22Rv1 (cell line): Measurements from ENCODE around the gene FANCC.

Experiments
- CTCF ChIP-seq: fragments of 450-650 bp; IDR thresholded peaks from 2 replicates; pipeline ENCODE4 v1.5.1; 2017; ENCODE audit warnings: mild to moderate bottlenecking
- ZFX ChIP-seq: fragments of 450-650 bp; IDR thresholded peaks from 2 replicates; pipeline ENCODE4 v1.6.1; 2017; ENCODE audit warnings: antibody characterized with exemption, borderline replicate concordance

DNA sequence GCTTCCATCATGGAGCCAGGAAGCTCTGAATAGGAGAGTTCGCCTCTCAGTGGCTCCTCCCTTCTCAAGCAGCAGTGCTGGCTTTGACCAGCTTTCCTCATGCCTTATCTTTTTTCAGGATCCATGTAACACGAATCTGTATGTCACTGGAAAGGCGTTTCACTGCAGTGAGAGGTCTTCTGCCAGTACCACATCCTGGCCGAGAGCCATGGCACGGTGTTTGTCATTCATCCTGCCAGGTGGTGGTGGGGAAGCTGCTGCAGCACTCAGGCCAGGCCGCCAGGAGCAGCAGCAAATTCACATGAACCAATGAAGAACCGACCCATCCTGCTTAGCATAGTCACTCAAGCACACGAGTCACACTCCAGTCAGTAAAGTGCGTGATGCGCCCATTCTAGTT, 179.0 kb downstream of the FANCC start:
- TF ChIP-seq CTCF (no peak), ZFX (no peak)
